GM21825 (cell line): ENCODE measurements around the gene YEATS2.
A peak's percentile ranks its signal among the peaks of the same experiment; 100 is the strongest.

Experiments used
- ATAC-seq: cut with Tn5 transposase; IDR thresholded peaks from one replicate; pipeline ENCODE4 v1.9.1; 2021; ENCODE audit warnings: mild to moderate bottlenecking, moderate library complexity; ENCODE audit not compliant: unreplicated experiment

YEATS2 gene

DNA sequence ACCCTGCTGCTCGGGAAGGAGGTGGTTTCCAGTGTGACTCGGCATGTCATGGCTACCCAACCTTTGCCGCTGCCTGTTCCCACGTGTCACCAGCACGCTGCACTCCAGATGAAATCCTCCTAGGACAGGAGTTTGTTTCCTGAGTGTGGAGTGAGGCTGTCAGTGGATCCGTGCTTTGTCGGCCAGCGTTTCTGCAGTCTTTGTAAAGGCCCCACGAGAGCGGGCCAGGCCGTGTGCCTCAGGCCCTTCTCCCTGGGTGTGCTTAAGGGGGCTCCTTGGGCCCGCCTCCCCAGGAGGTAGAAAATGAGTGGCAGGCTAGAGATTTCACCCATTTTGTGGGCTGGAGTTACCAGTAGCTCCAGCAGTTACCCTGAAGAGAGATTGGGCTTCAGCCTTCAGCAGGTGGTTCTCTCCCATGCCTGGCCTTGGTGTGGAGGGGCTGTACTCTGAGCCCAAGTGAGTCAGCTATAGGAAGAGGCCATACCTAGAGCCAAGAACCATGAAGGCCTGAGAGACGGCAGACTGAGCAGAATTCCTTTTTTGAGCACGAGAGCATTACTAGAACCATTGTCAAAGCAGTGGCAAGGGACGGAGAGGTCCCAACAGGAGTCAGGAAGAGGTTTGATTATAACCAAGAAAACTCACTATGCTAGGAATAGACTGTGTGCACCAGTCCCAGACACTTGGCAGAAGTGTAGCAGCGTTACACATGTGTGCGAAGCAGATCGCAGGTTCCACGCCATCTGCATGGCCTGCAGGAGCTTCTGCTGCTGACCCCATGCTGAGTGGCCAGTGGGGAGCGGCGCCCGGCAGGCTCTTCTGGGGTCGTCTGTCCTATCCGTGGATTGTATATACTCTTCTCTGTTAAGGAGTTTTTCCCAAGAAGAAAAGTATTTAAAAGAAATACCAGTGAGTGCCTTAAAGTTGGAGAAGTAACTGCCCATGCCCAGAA, 113.3 kb downstream of the YEATS2 start:
- no peak for ATAC-seq

DNA sequence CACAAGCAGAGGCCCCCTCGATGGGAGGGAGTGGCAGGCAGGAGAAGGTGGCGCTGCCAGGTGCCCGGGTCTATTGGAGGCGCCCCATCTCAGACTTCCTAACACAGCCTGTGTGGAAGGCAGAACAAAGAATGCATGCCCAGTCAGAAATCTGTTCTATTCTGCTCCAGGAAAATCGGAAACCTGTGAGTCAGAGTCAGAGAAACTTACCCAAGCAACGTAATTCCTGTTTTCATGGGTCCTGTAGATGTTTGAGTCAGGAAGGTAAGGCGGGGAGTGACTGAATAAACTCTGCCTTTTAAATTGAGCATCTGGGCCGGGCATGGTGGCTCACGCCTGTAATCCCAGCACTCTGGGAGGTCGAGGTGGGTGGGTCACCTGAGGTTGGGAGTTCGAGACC, 114.0 kb downstream of the YEATS2 start:
- ATAC-seq, result no peak

DNA sequence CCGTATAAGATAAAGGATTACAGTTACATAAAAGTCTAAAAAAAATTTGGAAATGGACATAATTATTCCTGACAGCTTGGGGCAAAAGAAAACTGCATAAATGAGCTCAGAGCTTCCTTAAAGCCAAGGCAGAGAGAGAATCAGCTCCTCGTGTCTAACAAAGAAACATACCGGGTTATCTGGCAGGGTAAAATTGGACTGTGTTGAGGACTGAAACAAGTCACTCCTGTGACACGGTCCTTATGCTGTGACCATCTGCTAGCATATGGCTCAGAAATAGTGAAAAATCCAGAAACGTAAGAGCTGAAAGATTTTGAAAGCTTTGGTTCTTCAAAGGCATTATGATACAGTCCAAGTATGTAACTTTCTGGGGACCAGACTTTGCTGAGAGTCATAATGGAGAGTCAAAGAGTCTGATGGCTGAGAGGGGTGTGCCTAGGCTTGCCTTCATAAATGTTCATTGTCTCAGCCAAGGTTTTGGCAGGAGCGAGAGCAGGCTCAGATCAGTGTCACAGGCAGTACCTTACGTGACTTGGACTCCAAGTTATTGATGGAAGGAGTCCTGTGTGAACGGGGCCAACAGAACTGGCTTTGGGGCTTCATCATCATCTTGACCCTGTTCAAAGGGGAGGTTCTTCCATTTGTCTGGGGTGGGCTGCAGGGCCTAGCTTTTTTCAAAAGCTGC, 115.3 kb downstream of the YEATS2 start:
- ATAC-seq, result no peak

DNA sequence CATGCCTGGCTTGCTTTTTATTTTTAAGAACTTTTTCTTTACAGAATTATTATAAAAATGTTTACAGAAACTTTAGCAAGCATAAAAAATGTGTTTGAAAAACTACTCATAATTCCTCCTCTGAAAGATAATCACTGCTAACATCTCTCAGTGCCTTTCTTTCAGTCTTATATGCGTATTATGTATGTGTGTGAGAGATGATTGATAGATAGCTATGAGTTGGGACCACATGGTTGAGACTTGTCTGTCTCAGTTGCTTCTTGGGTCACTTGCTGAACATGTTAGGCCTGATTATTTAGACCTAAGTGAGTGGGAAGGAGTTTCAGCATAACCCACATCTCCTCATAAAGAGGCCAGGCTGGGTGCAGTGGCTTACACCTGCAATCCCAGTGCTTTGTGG, 116.6 kb downstream of the YEATS2 start:
- no peak for ATAC-seq

DNA sequence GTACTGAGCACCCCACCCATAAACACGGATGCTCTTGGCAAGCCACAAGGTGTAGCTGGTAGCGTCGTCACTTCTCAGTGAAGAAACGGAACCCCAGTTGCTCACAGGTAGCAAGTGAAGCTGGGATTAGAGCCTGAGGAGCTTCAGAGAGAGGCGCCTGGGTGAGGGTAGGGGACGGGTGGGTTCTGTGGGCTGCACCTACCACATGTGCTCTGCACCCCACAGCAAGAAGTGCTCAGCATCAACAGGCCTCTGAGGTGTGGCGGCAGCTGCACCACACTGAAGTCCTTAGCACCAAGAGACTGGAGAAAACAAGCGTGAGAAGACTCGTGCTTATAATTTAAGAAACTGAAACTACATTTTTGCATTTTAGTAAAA, 118.0 kb downstream of the YEATS2 start:
- ATAC-seq, result no peak

DNA sequence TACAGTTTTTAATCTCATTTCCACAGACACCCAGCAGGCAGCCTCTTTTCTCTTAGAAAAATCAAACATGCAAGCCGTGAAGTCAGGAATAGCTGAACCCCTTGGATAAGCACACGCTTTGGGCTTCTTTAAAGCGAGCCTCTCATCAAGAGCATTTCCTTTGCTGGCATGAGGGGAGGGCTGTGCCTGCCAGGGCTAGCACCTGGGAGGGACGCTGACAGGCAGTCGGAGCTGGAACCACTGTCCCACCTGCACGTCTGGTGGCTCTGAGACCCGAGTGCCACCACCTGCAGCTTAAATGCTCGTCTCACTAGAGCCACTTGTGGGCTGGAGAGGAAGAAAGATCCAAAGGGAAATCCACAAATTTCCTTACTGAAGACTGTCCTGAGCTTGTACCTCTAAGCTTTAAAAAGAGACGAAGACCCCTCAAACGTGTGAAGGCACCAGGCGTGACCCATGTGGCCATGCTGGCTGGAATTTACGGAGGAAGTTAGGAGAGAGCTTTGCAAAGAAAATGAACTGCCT, 118.4 kb downstream of the YEATS2 start:
- no peak for ATAC-seq

DNA sequence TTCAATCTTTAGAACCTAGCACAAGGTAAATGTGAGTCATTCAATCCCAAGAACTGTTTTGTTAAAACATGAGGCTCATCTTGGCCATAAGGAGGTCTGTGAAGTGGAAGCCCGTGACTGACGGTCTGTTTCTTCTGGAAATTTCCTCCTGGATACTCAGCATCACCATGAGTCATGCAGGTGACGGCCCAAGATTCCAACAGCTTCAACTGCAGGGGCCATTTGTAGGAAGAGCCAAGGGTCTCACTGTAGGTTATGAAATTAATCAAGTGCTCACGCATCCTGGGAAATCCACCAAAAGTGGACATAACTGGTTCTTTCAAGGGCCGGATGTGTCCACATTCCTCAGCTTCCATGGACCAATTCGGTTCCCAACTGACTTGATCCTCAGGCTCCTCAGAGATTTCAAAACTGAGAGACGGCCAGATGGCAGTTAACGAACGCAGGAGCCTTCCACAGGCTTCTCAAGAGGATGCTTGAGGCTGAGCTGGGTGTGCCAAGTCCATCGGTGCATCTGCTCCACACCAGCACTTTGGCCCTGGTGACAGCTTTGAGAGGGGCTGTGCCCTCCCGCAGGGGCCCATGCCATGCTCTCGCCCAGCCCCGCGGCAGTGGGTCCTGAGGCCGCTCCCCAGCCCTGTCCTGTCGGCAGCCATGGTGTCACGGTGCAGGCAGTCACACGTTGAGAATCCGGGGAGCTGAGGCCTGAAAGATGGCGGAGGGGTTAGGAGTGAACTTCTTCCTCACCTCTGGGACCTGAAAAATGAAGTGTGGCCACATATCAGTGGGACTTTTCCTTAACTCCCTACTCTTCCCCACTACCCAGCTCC, 119.3 kb downstream of the YEATS2 start:
- ATAC-seq, result no peak

DNA sequence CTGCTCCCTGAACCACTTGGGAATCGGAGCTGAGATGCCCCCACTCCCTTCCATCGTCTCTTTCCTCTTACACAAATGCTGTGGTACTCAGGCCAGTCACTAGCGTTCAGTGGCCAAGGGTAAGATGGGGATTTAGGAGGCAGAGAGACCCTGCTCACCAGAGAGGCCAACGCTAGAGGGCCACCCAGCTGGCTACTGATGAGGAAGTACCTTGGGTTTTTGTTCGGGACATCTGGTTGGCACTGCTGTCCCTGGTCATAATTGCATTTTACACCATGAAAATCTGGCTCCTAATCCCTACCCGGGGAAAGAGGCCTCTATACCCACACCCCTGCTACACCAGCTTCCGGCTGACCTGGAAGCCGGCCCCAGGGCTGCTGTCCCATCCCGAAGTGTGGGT, 120.0 kb downstream of the YEATS2 start:
- no peak for ATAC-seq

DNA sequence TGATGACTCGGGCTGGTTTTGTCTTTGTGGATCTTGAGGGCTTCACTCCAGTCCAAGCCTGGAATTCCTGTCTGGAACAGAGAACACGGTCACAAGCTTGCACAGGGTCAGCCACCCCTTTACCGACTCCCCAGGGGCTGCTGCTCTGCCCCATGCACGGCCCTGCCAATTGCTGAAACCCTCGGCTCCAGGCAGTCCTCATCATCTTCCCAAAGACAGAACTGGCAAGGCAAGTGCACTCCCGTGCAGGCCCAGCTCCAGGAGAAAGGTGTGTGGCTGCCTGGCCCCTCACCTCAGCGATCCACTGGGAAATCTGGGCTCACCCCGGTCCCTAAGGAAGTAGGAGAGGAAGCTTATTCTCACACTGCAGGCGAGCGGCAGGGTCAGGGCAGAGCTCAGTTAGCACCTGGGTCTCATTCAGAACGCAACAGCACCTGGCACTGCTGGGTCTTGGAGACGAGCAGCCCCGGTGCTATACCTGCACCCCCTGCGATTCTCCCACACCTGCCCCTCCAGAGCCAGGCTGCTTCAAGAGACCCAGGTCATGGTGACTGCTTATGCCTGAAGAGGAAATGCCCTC, 120.5 kb downstream of the YEATS2 start:
- no peak for ATAC-seq

DNA sequence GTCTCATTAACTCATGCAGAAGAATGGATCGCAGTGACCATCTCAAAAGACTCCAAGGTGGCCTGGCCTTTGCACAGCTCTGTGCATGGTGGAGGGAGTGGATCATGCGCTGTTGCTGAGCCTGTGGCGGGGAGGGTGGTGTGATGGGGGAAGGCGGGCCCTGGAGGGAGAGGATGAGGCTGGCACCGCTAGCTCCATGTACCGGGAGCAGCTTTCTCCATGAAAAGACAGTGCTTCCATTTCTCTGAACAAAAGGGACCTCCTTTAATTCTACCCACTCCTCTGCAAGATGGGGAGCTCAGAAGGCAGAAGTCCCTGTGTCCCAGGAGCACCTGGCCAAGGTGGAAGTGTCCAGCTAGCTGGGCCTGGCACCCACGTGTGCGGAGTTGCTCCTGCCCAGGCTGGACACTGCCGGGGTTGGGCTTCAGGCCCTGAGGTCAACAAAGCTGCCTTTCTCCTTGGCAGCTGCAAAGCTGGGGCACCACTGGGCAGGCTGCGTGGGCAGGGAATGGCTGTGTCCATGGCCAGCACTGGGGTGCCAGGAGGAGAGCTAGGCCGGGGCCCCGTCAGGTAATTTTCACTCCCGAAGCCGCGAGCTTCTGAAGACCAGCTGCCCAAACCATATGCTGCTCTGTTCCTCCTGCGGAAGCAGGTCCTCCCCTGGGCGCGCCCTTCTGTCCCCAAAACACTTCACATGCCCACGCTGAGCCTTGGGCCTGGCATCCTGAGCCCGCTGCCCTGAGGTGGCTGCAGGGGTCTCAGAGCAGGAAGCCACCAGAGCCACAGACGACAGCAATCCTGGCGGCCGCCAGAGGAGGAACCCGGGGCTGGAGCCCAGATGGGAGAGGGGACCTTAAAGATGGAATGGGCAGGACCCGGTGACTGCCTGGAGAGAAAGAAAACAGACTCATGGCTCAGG, 121.4 kb downstream of the YEATS2 start:
- no peak for ATAC-seq

DNA sequence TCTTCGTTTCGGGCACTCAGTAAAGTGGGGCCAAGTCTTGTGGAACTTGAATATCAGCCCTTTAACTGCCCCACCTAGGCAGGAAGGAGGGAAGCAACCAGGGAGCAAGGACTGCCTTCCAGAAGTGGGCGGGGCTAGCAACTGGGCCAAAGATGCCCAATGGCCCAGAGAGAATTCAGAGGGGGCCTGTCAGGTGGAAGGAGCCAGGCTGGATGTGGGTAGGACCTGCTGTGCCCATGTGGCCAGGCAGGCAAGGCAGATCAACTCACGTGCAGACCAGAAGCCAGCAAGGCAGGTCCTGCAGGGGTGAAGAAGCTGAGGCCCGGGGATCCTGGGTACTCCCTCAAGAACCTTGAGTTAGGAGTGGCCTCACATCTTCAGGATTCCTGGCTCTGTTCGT, 122.2 kb downstream of the YEATS2 start:
- no peak for ATAC-seq

DNA sequence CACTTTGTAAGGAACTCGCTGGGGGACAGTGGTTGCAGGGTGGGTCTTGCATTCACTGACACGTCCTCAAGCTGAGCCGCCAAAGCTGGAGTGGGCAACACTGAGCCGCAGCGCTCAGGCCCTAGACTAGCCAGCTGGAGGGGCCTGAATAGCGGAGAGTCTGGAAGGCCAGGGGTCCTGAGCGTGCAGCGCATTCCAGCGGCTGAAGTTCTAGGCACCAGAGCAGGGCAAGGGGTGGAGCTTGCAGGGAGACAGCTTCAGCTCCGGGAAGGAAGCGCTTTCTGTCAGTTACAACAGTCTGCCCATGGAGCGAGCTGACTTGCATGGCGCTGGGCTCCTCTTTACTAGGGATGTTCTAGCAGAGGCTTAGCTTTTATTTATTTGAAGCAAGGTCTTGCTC, 125.0 kb downstream of the YEATS2 start:
- no peak for ATAC-seq

DNA sequence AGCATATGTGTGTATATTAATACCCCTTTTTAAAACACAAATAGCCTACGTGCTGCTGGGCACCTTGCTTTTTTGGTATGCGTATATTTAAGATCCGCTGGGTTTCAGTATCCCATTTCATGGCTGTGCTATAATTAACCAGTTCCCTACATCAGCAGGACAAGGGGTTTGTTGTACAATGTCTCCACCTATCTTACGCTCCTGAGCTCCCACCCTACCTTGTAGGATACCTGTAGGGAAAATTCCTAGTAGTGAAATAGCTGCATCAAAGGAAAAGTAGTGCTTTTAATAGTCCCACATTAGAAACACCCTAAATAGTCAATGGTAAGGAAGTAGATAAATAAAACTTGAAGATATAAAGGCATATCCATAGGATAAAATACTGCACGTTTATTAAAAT, 126.4 kb downstream of the YEATS2 start:
- ATAC-seq, result no peak

DNA sequence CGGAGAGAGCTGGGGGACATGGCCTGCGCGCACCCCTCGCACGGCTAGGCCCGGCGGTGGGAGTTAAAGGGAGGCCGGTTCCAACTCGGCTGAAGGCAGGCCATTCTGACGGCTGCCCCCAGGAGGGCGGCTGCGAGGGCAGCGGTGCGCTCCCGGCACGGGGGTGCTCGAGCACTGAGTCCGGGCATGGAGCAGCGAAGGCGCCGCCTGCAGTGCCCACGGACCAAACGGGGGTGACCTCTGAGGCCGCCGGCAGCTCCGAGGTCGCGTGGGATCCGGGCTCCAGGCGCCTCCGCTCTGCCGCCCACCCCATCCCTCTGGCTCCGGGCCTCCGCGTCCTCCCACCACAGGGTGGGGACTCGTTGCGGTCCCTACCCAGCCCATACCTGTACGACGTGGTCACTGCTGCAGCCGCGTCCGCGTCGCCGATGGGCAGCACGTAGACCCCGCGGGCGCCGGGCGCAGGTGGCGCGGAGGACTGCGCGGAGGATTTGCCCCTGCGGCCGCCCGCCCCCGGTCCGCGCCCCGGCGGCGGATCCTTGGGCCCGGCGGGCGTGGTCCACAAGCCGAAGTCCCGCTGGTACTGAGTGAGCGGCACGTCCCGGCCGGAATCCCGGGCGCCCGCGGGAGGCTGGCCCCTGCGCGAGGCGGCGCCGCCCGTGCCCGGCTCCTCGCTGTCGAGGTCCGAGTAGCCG, 127.3 kb downstream of the YEATS2 start:
- peak; percentile 27 for ATAC-seq

DNA sequence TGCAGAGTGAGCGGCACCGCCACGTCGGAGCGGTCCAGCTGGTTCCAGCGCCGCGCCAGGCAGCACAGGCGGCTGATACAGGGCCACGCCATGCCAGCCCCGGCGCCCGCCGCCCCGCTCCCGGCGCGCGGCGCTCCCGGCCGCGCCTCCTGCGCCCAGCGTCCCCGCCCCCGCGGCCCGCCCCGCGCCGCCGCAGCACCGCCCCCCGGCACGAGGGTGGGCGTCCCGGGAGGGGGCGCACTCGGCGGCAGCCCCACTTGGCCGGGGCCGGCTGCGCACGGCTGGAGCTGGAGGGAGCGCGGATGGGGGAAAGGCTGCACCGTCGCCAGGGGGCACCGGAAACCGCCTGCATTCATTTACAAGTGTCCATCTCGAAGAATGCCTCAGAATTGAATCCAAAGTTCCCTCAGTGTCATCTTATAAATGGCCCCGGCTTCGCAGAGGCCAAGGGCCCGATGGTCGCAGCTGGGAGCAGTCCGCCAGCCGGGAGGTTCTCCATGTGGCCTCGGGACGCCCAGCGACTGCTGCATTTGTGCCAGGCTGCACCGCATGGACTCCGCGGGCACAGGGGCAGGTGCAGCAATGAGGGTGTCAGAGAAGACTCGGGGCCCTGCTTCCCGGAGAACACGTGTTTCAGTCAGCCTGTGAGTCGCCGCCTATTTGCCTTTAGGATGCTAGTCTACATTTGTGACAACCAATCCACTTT, 128.0 kb downstream of the YEATS2 start, which contains the start of gene MAP6D1:
Gene MAP6D1 (minus strand): TSS at position 122 of the 706 bp plus-strand sequence. CDS start 30 bp downstream, at position 92.
- peak; percentile 57 for ATAC-seq

DNA sequence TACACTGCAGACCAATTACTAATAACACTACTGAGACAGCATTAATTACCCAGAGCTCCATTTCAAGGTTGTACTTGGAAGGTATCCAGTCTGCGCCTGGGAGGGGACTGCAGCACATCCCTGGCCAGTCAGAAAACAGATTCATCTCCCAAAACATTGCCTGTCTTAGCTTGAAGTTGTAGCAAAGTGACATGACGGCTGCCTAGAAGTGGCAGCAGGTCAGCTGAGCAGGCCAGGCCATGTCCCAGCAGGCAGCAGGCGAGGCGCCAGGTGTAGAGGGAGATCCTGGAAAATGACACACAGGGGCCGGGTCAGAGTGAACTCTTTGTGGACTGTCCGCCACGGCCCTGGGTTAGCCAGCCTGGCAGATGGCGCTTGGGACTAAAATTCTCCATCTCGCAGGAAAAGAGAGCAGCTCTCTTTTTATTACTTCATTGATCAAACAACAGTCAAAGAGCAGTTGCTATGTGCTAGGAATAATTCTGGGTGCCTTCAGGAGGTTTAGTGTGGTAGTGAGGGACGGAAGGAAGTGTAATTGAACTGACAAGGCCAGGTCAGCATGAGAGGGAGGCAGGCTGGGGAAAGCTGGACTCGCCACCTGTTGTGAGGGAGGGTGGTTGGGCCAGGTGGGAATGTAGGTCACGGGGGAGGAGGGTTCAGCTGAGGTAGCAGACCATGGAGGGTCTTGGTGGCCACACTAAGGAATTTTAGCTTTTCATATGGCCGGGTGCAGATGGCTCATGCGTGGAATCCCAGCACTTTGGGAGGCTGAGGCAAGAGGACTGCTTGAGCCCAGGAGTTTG, 129.1 kb downstream of the YEATS2 start:
- ATAC-seq, result no peak

DNA sequence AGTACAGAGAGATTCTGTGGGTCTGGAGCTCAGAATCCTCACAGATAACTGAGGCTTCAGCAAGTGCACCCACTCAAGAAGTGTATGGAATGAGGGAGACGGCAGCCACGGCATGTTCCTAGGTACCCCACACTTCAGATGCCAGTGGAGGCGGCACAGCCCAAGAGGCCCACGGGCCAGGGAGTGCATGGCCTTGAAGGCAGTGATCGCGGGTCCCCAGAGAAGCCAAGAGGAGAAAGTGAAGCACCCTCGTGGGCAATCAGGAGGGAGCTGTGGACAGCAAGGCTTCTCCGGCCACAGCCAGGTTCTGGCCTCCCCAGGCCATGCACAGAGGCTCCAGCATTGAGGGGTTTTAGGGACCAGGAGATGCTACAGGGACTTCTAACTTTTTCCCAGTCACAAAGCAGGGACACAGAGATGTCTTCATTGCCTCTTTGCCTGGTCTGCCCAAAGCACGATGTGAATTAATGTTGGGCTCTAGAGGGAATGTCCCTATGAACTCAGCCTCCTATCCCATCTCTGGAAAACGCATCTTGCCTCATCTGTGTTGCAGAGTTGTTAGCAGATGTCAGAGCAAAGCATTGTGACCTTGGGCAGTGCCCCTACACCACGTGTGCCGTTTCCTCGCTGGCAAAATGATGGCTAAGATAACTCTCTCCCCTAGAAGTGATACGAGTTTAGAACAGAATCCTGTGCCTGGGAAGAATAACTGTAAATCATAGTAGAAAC, 130.4 kb downstream of the YEATS2 start:
- no peak for ATAC-seq
